ENCODE results near the gene CTSK. TPM values are rescaled to one million over a fixed set of nuclear protein-coding genes. Genes with fewer than 3 reads are reported as not detected.

CTSK gene
- total RNA-seq, 2 donors from 2014 or later, result 4.1 to 5.3 TPM

- ATAC-seq (peak; percentile 70 to 71), DNase-seq (ENCODE audit: low spot score) (no peak)
- Mint-ChIP-seq H3K4me3 (peak overlapping the region; percentile 95), H3K9me3 (no peaks in the 10 kb centered on the region), H3K4me1 (ENCODE audit: low read depth in 2 of 2) (peaks cover 37 to 48% of the 10 kb centered on the region in 2 donors), H3K27me3 (no peaks in the 10 kb centered on the region), H3K27ac (peak overlapping the region; percentile 96 to 99), H3K36me3 (peaks cover 23% of the 10 kb centered on the region)
These were observed 43.4 kb downstream of the CTSK start for GRCh38 chr1:150764617-150765101.

DNA sequence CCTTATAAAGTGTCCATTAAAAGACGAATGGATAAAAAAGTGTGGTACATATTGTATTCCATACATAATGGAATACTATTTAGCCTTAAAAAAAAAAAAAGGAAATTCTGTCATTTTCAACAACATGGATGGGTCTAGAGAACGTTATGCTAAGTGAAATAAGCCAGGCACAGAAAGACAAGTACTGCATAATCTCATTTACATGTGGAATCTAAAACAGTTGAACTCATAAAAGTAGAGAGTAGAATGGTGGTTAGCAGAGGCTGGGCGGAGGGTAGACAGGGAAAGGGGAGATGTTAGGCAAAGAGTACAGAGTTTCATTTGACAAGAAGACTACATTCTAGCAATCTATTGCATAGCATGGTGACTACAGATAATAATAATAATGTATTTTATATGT is 45.0 kb downstream of the CTSK start:
- peak overlapping the region in 1 of 2 donors; percentile 5 for H3K27ac Mint-ChIP-seq
- no peak for ATAC-seq
- no peaks in the 10 kb centered on the region for H3K27me3 Mint-ChIP-seq
- H3K9me3 Mint-ChIP-seq, result no peaks in the 10 kb centered on the region
- peaks cover 42 to 50% of the 10 kb centered on the region in 2 donors for H3K4me1 Mint-ChIP-seq (ENCODE audit: low read depth in 2 of 2)
- peak overlapping the region; percentile 54 for H3K4me3 Mint-ChIP-seq
- DNase-seq (ENCODE audit: low spot score), result no peak
- H3K36me3 Mint-ChIP-seq, result peaks cover 23% of the 10 kb centered on the region

- ATAC-seq (no peak), DNase-seq (ENCODE audit: low spot score) (no peak)
- Mint-ChIP-seq H3K4me3 (peak overlapping the region; percentile 54), H3K4me1 (ENCODE audit: low read depth in 2 of 2) (peaks cover 42 to 50% of the 10 kb centered on the region in 2 donors), H3K36me3 (peaks cover 23% of the 10 kb centered on the region), H3K27ac (peak overlapping the region in 1 of 2 donors; percentile 5), H3K9me3 (no peaks in the 10 kb centered on the region), H3K27me3 (no peaks in the 10 kb centered on the region)
These were observed 45.5 kb downstream of the CTSK start for GRCh38 chr1:150762552-150762951.

- ATAC-seq (no peak), DNase-seq (ENCODE audit: low spot score) (no peak)
- peaks cover 42 to 50% of the 10 kb centered on the region in 2 donors for H3K4me1 Mint-ChIP-seq (ENCODE audit: low read depth in 2 of 2)
- no peaks in the 10 kb centered on the region for H3K9me3 Mint-ChIP-seq
- H3K4me3 Mint-ChIP-seq, result no peak overlapping the region
- no peaks in the 10 kb centered on the region for H3K27me3 Mint-ChIP-seq
- H3K36me3 Mint-ChIP-seq, result peaks cover 23% of the 10 kb centered on the region
- no peak overlapping the region for H3K27ac Mint-ChIP-seq
These were observed 46.3 kb downstream of the CTSK start for GRCh38 chr1:150761801-150762200.

DNA sequence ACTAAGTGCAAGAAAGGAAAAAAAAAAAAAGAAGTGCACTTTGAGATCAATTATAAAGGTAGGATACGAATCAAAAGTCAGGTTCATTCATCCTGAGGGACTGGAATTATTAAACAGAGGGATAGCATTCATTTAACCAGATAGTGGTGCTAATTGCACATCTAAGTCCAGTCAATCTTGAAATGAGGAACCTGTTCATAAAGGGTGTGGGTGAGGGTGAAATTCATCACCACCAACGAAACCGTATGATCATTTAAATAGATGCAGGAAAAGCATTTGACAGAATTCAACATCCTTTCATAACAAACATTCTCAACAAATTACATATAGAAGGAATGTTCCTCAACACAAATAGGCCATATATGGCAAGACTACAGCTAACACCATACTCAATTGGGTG is 48.0 kb downstream of the CTSK start:
- H3K4me3 Mint-ChIP-seq, result no peak overlapping the region
- H3K27ac Mint-ChIP-seq, result no peak overlapping the region
- DNase-seq (ENCODE audit: low spot score) (no peak), ATAC-seq (no peak)
- no peaks in the 10 kb centered on the region for H3K27me3 Mint-ChIP-seq
- peaks cover 18% of the 10 kb centered on the region for H3K36me3 Mint-ChIP-seq
- H3K4me1 Mint-ChIP-seq (ENCODE audit: low read depth in 2 of 2), result peaks cover 37 to 42% of the 10 kb centered on the region in 2 donors
- H3K9me3 Mint-ChIP-seq, result no peaks in the 10 kb centered on the region

DNA sequence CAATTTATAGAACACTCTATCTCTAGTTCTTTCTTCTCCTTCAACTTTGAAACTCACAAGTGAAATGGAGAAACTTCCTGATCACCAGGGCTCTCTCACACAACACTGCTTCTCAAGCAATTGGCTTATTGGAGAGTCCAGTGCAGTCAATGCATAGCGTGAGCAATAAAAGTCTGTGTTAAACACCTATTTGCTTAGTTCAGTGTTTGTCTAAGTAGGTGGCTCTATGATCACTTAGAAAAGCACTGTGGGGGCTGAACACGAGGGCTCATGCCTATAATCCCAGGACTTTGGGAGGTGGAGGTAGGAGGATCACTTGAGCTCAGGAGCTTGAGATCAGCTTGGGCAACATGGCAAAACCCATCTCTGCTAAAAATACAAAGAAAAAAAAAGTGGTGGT is 54.6 kb downstream of the CTSK start:
- peaks cover 6% of the 10 kb centered on the region for H3K36me3 Mint-ChIP-seq
- DNase-seq (ENCODE audit: low spot score) (no peak), ATAC-seq (no peak)
- H3K27ac Mint-ChIP-seq, result no peak overlapping the region
- no peaks in the 10 kb centered on the region for H3K4me1 Mint-ChIP-seq (ENCODE audit: low read depth in 2 of 2)
- no peaks in the 10 kb centered on the region for H3K27me3 Mint-ChIP-seq
- H3K4me3 Mint-ChIP-seq, result no peak overlapping the region
- no peaks in the 10 kb centered on the region for H3K9me3 Mint-ChIP-seq

- ATAC-seq (no peak), DNase-seq (ENCODE audit: low spot score) (no peak)
- Mint-ChIP-seq H3K27ac (no peak overlapping the region), H3K4me3 (no peak overlapping the region), H3K4me1 (ENCODE audit: low read depth in 2 of 2) (no peaks in the 10 kb centered on the region), H3K9me3 (no peaks in the 10 kb centered on the region), H3K27me3 (no peaks in the 10 kb centered on the region), H3K36me3 (peaks cover 6% of the 10 kb centered on the region)
These were observed 56.6 kb downstream of the CTSK start for GRCh38 chr1:150751443-150751842.

DNA sequence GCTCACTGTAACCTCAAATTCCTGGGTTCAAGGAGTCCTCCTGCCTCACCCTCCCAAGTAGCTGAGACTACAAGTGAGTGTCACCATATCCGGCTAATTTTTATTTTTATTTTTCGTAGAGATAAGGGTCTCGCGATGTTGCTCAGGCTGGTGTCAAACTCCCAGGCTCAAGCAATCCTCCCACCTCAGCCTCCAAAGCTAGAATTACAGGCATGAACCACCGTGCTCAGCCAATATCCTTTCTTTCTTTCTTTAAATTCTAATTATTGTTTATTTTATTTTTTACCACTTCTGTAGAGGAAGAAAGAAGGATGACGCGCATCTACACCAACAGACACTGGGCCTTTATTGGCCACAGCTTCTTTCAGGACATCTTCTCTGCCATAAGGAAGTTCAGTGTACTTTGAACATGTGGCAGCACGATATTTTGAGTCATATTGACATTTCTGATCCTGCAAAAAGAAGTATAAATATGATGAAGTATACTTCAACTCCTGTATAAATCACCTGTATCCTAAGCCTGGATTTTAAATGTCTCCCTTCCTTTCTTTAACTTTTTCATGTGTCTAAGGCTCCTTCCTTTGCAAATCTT is 58.2 kb downstream of the CTSK start:
- H3K27ac Mint-ChIP-seq, result no peak overlapping the region
- peaks cover 6% of the 10 kb centered on the region for H3K36me3 Mint-ChIP-seq
- ATAC-seq (no peak), DNase-seq (ENCODE audit: low spot score) (no peak)
- H3K4me3 Mint-ChIP-seq, result no peak overlapping the region
- no peaks in the 10 kb centered on the region for H3K27me3 Mint-ChIP-seq
- H3K4me1 Mint-ChIP-seq (ENCODE audit: low read depth in 2 of 2), result no peaks in the 10 kb centered on the region
- no peaks in the 10 kb centered on the region for H3K9me3 Mint-ChIP-seq

DNA sequence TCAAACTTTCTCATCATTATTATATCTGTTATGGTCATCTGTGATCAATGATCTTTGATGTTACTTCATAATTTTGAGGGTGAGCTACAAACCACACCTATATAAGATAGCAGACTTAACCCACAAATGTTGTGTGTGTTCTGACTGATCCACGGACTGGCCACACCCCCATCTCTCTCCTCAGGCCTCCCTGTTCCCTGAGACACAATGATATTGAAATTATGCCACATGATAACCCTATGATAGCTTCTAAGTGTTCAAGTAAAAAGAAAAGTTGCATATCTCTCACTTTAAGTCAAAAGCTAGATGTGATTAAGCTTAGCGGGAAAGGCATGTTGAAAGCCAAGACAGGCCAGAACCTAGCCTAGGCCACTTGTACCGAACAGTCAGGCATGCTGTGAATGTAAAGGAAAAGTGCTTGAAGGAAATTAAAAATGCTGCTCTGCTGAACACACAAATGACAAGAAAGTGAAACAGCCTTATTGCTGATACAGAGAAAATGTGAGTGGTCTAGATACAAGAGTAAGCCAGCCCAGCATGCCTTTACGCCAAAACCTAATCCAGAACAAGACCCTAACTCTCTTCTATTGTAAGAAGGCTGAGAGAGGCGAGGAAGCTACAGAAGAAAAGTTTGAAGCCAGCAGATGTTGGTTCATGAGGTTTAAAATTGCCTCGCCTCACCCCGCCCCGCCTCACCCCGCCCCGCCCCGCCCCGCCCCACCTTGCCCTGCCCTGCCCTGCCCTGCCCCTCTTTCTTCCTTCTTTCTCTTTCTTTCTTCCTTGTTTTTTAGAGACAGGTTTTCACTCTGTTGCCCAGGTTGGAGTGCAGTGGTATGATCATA is 59.0 kb downstream of the CTSK start:
- DNase-seq (ENCODE audit: low spot score), result no peak
- Mint-ChIP-seq H3K27me3 (no peaks in the 10 kb centered on the region), H3K4me3 (no peak overlapping the region), H3K9me3 (no peaks in the 10 kb centered on the region), H3K4me1 (ENCODE audit: low read depth in 2 of 2) (no peaks in the 10 kb centered on the region), H3K36me3 (peaks cover 6% of the 10 kb centered on the region), H3K27ac (no peak overlapping the region)
- ATAC-seq, result no peak

Other genes with a start within 250 kb of the CTSK start
- 100 to 1,000 TPM; 199 to 333 TPM for gene MCL1, start 228.7 kb downstream of the CTSK start, total RNA-seq
- gene ENSA, start 178.6 kb downstream of the CTSK start, total RNA-seq, result 100 to 1,000 TPM; 214 to 249 TPM
- gene GOLPH3L, start 111.1 kb downstream of the CTSK start, total RNA-seq, result 10 to 100 TPM; 14.1 to 18.7 TPM
- gene HORMAD1, start 87.4 kb downstream of the CTSK start, total RNA-seq, result under 1 TPM; 0.43 to 0.64 TPM
- gene CTSS, start 42.5 kb downstream of the CTSK start, total RNA-seq, result 100 to 1,000 TPM in 1 of 2 donors, 10 to 100 TPM in 1; 76.2 to 248 TPM
- gene ARNT, start 68.3 kb upstream of the CTSK start, total RNA-seq, result 10 to 100 TPM; 38.5 to 40.0 TPM
- not detected for gene CTXND2, start 78.9 kb upstream of the CTSK start, total RNA-seq
- gene SETDB1, start 118.1 kb upstream of the CTSK start, total RNA-seq, result 10 to 100 TPM; 57.8 to 73.6 TPM
- 100 to 1,000 TPM; 170 to 211 TPM for gene CERS2, start 166.6 kb upstream of the CTSK start, total RNA-seq
- gene ANXA9, start 174.0 kb upstream of the CTSK start, total RNA-seq, result not detected
- 10 to 100 TPM; 17.1 to 39.0 TPM for gene MINDY1, start 198.6 kb upstream of the CTSK start, total RNA-seq
- 10 to 100 TPM; 12.7 to 13.1 TPM for gene PRUNE1, start 200.2 kb upstream of the CTSK start, total RNA-seq
- gene BNIPL, start 228.3 kb upstream of the CTSK start, total RNA-seq, result 1 to 10 TPM; 1.4 to 3.8 TPM
- gene C1orf56, start 239.5 kb upstream of the CTSK start, total RNA-seq, result 1 to 10 TPM in 1 of 2 donors, under 1 TPM in 1; 0.95 to 1.1 TPM